Measurements from ENCODE around the gene RGS6.

The RGS6 gene

GRCh38 chr14:72060460-72060859 lies 128.2 kb downstream of the RGS6 start:
- Histone ChIP-seq H3K36me3 (ENCODE audit: control insufficient read depth, insufficient read depth, low read length) (no peaks in the 10 kb centered on the region), H3K4me3 (ENCODE audit: low read depth, low read length) (no peak overlapping the region), H3K9ac (ENCODE audit: low read depth, low read length) (no peak overlapping the region), H3K4me1 (ENCODE audit: control insufficient read depth, insufficient read depth, low read length) (no peaks in the 10 kb centered on the region), H3K27me3 (ENCODE audit: control insufficient read depth, insufficient read depth, low read length) (no peaks in the 10 kb centered on the region), H3K9me3 (ENCODE audit: control insufficient read depth, insufficient read depth, low read length) (no peaks in the 10 kb centered on the region)

- no peaks in the 10 kb centered on the region for H3K36me3 ChIP-seq (ENCODE audit: control insufficient read depth, insufficient read depth, low read length)
- H3K9me3 ChIP-seq (ENCODE audit: control insufficient read depth, insufficient read depth, low read length) = no peaks in the 10 kb centered on the region
- no peak overlapping the region for H3K4me3 ChIP-seq (ENCODE audit: low read depth, low read length)
- H3K27me3 ChIP-seq (ENCODE audit: control insufficient read depth, insufficient read depth, low read length) = no peaks in the 10 kb centered on the region
- H3K4me1 ChIP-seq (ENCODE audit: control insufficient read depth, insufficient read depth, low read length) = no peaks in the 10 kb centered on the region
- no peak overlapping the region for H3K9ac ChIP-seq (ENCODE audit: low read depth, low read length)
Measured at GRCh38 chr14:72060917-72061316, 128.7 kb downstream of the RGS6 start.

GRCh38 chr14:72061718-72062117 lies 129.5 kb downstream of the RGS6 start:
- Histone ChIP-seq H3K4me3 (ENCODE audit: low read depth, low read length) (no peak overlapping the region), H3K27me3 (ENCODE audit: control insufficient read depth, insufficient read depth, low read length) (no peaks in the 10 kb centered on the region), H3K36me3 (ENCODE audit: control insufficient read depth, insufficient read depth, low read length) (no peaks in the 10 kb centered on the region), H3K9ac (ENCODE audit: low read depth, low read length) (no peak overlapping the region), H3K4me1 (ENCODE audit: control insufficient read depth, insufficient read depth, low read length) (no peaks in the 10 kb centered on the region), H3K9me3 (ENCODE audit: control insufficient read depth, insufficient read depth, low read length) (no peaks in the 10 kb centered on the region)

GRCh38 chr14:72063761-72064282 lies 131.6 kb downstream of the RGS6 start:
- no peak overlapping the region for H3K4me3 ChIP-seq (ENCODE audit: low read depth, low read length)
- H3K9ac ChIP-seq (ENCODE audit: low read depth, low read length) = no peak overlapping the region
- no peaks in the 10 kb centered on the region for H3K27me3 ChIP-seq (ENCODE audit: control insufficient read depth, insufficient read depth, low read length)
- no peaks in the 10 kb centered on the region for H3K36me3 ChIP-seq (ENCODE audit: control insufficient read depth, insufficient read depth, low read length)
- no peaks in the 10 kb centered on the region for H3K9me3 ChIP-seq (ENCODE audit: control insufficient read depth, insufficient read depth, low read length)
- no peaks in the 10 kb centered on the region for H3K4me1 ChIP-seq (ENCODE audit: control insufficient read depth, insufficient read depth, low read length)

- no peaks in the 10 kb centered on the region for H3K9me3 ChIP-seq (ENCODE audit: control insufficient read depth, insufficient read depth, low read length)
- no peak overlapping the region for H3K9ac ChIP-seq (ENCODE audit: low read depth, low read length)
- H3K36me3 ChIP-seq (ENCODE audit: control insufficient read depth, insufficient read depth, low read length) = no peaks in the 10 kb centered on the region
- no peak overlapping the region for H3K4me3 ChIP-seq (ENCODE audit: low read depth, low read length)
- no peaks in the 10 kb centered on the region for H3K27me3 ChIP-seq (ENCODE audit: control insufficient read depth, insufficient read depth, low read length)
- H3K4me1 ChIP-seq (ENCODE audit: control insufficient read depth, insufficient read depth, low read length) = no peaks in the 10 kb centered on the region
Measured at GRCh38 chr14:72064501-72064900, 132.3 kb downstream of the RGS6 start.

- Histone ChIP-seq H3K9ac (ENCODE audit: low read depth, low read length) (no peak overlapping the region), H3K4me1 (ENCODE audit: control insufficient read depth, insufficient read depth, low read length) (no peaks in the 10 kb centered on the region), H3K27me3 (ENCODE audit: control insufficient read depth, insufficient read depth, low read length) (no peaks in the 10 kb centered on the region), H3K36me3 (ENCODE audit: control insufficient read depth, insufficient read depth, low read length) (no peaks in the 10 kb centered on the region), H3K9me3 (ENCODE audit: control insufficient read depth, insufficient read depth, low read length) (no peaks in the 10 kb centered on the region), H3K4me3 (ENCODE audit: low read depth, low read length) (no peak overlapping the region)
Measured at GRCh38 chr14:72070458-72070857, 138.2 kb downstream of the RGS6 start.

GRCh38 chr14:72075649-72076334 lies 143.6 kb downstream of the RGS6 start:
- Histone ChIP-seq H3K9me3 (ENCODE audit: control insufficient read depth, insufficient read depth, low read length) (no peaks in the 10 kb centered on the region), H3K27me3 (ENCODE audit: control insufficient read depth, insufficient read depth, low read length) (no peaks in the 10 kb centered on the region), H3K9ac (ENCODE audit: low read depth, low read length) (no peak overlapping the region), H3K4me1 (ENCODE audit: control insufficient read depth, insufficient read depth, low read length) (no peaks in the 10 kb centered on the region), H3K36me3 (ENCODE audit: control insufficient read depth, insufficient read depth, low read length) (no peaks in the 10 kb centered on the region), H3K4me3 (ENCODE audit: low read depth, low read length) (no peak overlapping the region)

GRCh38 chr14:72081137-72081536 lies 148.9 kb downstream of the RGS6 start:
- Histone ChIP-seq H3K9ac (ENCODE audit: low read depth, low read length) (no peak overlapping the region), H3K9me3 (ENCODE audit: control insufficient read depth, insufficient read depth, low read length) (peaks cover 7% of the 10 kb centered on the region), H3K27me3 (ENCODE audit: control insufficient read depth, insufficient read depth, low read length) (no peaks in the 10 kb centered on the region), H3K36me3 (ENCODE audit: control insufficient read depth, insufficient read depth, low read length) (no peaks in the 10 kb centered on the region), H3K4me1 (ENCODE audit: control insufficient read depth, insufficient read depth, low read length) (no peaks in the 10 kb centered on the region), H3K4me3 (ENCODE audit: low read depth, low read length) (no peak overlapping the region)

GRCh38 chr14:72084935-72085334 lies 152.7 kb downstream of the RGS6 start:
- Histone ChIP-seq H3K27me3 (ENCODE audit: control insufficient read depth, insufficient read depth, low read length) (no peaks in the 10 kb centered on the region), H3K9ac (ENCODE audit: low read depth, low read length) (no peak overlapping the region), H3K36me3 (ENCODE audit: control insufficient read depth, insufficient read depth, low read length) (no peaks in the 10 kb centered on the region), H3K4me3 (ENCODE audit: low read depth, low read length) (no peak overlapping the region), H3K9me3 (ENCODE audit: control insufficient read depth, insufficient read depth, low read length) (peaks cover 7% of the 10 kb centered on the region), H3K4me1 (ENCODE audit: control insufficient read depth, insufficient read depth, low read length) (no peaks in the 10 kb centered on the region)

- no peaks in the 10 kb centered on the region for H3K4me1 ChIP-seq (ENCODE audit: control insufficient read depth, insufficient read depth, low read length)
- H3K4me3 ChIP-seq (ENCODE audit: low read depth, low read length) = no peak overlapping the region
- H3K9me3 ChIP-seq (ENCODE audit: control insufficient read depth, insufficient read depth, low read length) = no peaks in the 10 kb centered on the region
- no peaks in the 10 kb centered on the region for H3K27me3 ChIP-seq (ENCODE audit: control insufficient read depth, insufficient read depth, low read length)
- H3K9ac ChIP-seq (ENCODE audit: low read depth, low read length) = no peak overlapping the region
- H3K36me3 ChIP-seq (ENCODE audit: control insufficient read depth, insufficient read depth, low read length) = no peaks in the 10 kb centered on the region
Measured at GRCh38 chr14:72089625-72090024, 157.4 kb downstream of the RGS6 start.

- Histone ChIP-seq H3K9me3 (ENCODE audit: control insufficient read depth, insufficient read depth, low read length) (no peaks in the 10 kb centered on the region), H3K9ac (ENCODE audit: low read depth, low read length) (no peak overlapping the region), H3K27me3 (ENCODE audit: control insufficient read depth, insufficient read depth, low read length) (no peaks in the 10 kb centered on the region), H3K36me3 (ENCODE audit: control insufficient read depth, insufficient read depth, low read length) (no peaks in the 10 kb centered on the region), H3K4me3 (ENCODE audit: low read depth, low read length) (no peak overlapping the region), H3K4me1 (ENCODE audit: control insufficient read depth, insufficient read depth, low read length) (no peaks in the 10 kb centered on the region)
Measured at GRCh38 chr14:72094844-72095582, 162.8 kb downstream of the RGS6 start.

GRCh38 chr14:72097173-72097783 lies 165.0 kb downstream of the RGS6 start:
- H3K4me3 ChIP-seq (ENCODE audit: low read depth, low read length) = no peak overlapping the region

More at GRCh38 chr14:72097173-72097783, 165.0 kb downstream of the RGS6 start:
- Histone ChIP-seq H3K9ac (ENCODE audit: low read depth, low read length) (no peak overlapping the region), H3K27me3 (ENCODE audit: control insufficient read depth, insufficient read depth, low read length) (no peaks in the 10 kb centered on the region), H3K9me3 (ENCODE audit: control insufficient read depth, insufficient read depth, low read length) (no peaks in the 10 kb centered on the region), H3K36me3 (ENCODE audit: control insufficient read depth, insufficient read depth, low read length) (no peaks in the 10 kb centered on the region), H3K4me1 (ENCODE audit: control insufficient read depth, insufficient read depth, low read length) (no peaks in the 10 kb centered on the region)
